H9 (cell line): ENCODE measurements around the gene CMTM8. TPM values are rescaled to one million over a fixed set of nuclear protein-coding genes. Genes with fewer than 3 reads are reported as not detected.

ENCODE experiments used
- DNase-seq: peaks from one replicate; pipeline ENCODE4 v3.0.0-alpha.2; 2017
- H2AFZ ChIP-seq: one replicate; pipeline ENCODE4 v1.6.1; 2013; ENCODE audit warnings: mild to moderate bottlenecking, low read length, control low read depth, moderate library complexity
- H2AK5ac ChIP-seq: 2 replicates; pipeline ENCODE4 v1.6.1; 2013; ENCODE audit warnings: low read length, control low read depth, mixed read lengths; ENCODE audit not compliant: insufficient read length
- H2BK120ac ChIP-seq: one replicate; pipeline ENCODE4 v1.6.1; 2013; ENCODE audit warnings: low read depth, mild to moderate bottlenecking, low read length, control low read depth, inconsistent platforms; ENCODE audit not compliant: poor library complexity, severe bottlenecking
- H2BK12ac ChIP-seq: 2 replicates; pipeline ENCODE4 v1.6.1; 2013; ENCODE audit warnings: low read length, control low read depth, mixed read lengths, low read depth; ENCODE audit not compliant: insufficient read length
- H2BK15ac ChIP-seq: 2 replicates; pipeline ENCODE4 v1.6.1; 2013; ENCODE audit warnings: low read depth, low read length, control low read depth
- H2BK20ac ChIP-seq: one replicate; pipeline ENCODE4 v1.6.1; 2013; ENCODE audit warnings: low read depth, mild to moderate bottlenecking, low read length, control low read depth, inconsistent platforms; ENCODE audit not compliant: poor library complexity, severe bottlenecking
- H2BK5ac ChIP-seq: 2 replicates; pipeline ENCODE4 v1.6.1; 2013; ENCODE audit warnings: low read length, control low read depth, mixed read lengths; ENCODE audit not compliant: insufficient read length
- H3K14ac ChIP-seq: 2 replicates; pipeline ENCODE4 v1.6.1; 2013; ENCODE audit warnings: low read length, control low read depth; ENCODE audit not compliant: insufficient read depth
- H3K18ac ChIP-seq: 2 replicates; pipeline ENCODE4 v1.6.1; 2013; ENCODE audit warnings: low read depth, mild to moderate bottlenecking, mixed read lengths, low read length, control low read depth; ENCODE audit not compliant: insufficient read length
- H3K23ac ChIP-seq: 2 replicates; pipeline ENCODE4 v1.6.1; 2013; ENCODE audit warnings: low read length, control low read depth, mixed read lengths, low read depth; ENCODE audit not compliant: insufficient read length
- H3K23me2 ChIP-seq: 2 replicates; pipeline ENCODE4 v1.6.1; 2013; ENCODE audit warnings: low read depth, mild to moderate bottlenecking, mixed read lengths, low read length, control low read depth; ENCODE audit not compliant: insufficient read length, poor library complexity, severe bottlenecking
- H3K27ac ChIP-seq: 2 replicates; pipeline ENCODE4 v1.5.1; 2013; ENCODE audit warnings: low read length, control low read depth, mixed read lengths, low read depth; ENCODE audit not compliant: insufficient read length
- H3K27me3 ChIP-seq: 2 replicates; pipeline ENCODE4 v1.6.1; 2013; ENCODE audit warnings: low read length, control low read depth, inconsistent platforms; ENCODE audit not compliant: insufficient read depth
- H3K4ac ChIP-seq: 2 replicates; pipeline ENCODE4 v1.6.1; 2013; ENCODE audit warnings: low read depth, mild to moderate bottlenecking, control low read depth, inconsistent platforms, low read length, moderate library complexity
- H3K4me1 ChIP-seq: 2 replicates; pipeline ENCODE4 v1.6.1; 2013; ENCODE audit warnings: low read length, control low read depth, inconsistent platforms; ENCODE audit not compliant: insufficient read depth
- H3K4me2 ChIP-seq: 2 replicates; pipeline ENCODE4 v1.6.1; 2013; ENCODE audit warnings: low read length, control low read depth, mixed read lengths; ENCODE audit not compliant: insufficient read length, insufficient read depth
- H3K56ac ChIP-seq: 2 replicates; pipeline ENCODE4 v1.6.1; 2013; ENCODE audit warnings: low read depth, mild to moderate bottlenecking, mixed read lengths, low read length, control low read depth; ENCODE audit not compliant: insufficient read length
- H3K79me1 ChIP-seq: 2 replicates; pipeline ENCODE4 v1.6.1; 2013; ENCODE audit warnings: low read depth, mild to moderate bottlenecking, moderate library complexity, low read length, control low read depth, inconsistent platforms; ENCODE audit not compliant: insufficient read depth, poor library complexity, severe bottlenecking
- H3K79me2 ChIP-seq: 2 replicates; pipeline ENCODE4 v1.6.1; 2013; ENCODE audit warnings: low read length, control low read depth, inconsistent platforms; ENCODE audit not compliant: insufficient read depth
- H3K9ac ChIP-seq: 2 replicates; pipeline ENCODE4 v1.6.1; 2013; ENCODE audit warnings: low read length, control low read depth, mixed read lengths; ENCODE audit not compliant: insufficient read length; ENCODE audit errors: extremely low read depth
- H3K9me3 ChIP-seq: one replicate; pipeline ENCODE4 v1.6.1; 2013; ENCODE audit warnings: low read depth, low read length, inconsistent platforms; ENCODE audit not compliant: control insufficient read depth
- H3T11ph ChIP-seq: one replicate; pipeline ENCODE4 v1.6.1; 2013; ENCODE audit warnings: mild to moderate bottlenecking, low read length, control low read depth, inconsistent platforms
- H4K20me1 ChIP-seq: one replicate; pipeline ENCODE4 v1.6.1; 2013; ENCODE audit not compliant: control insufficient read depth, insufficient read length, insufficient read depth
- H4K5ac ChIP-seq: 2 replicates; pipeline ENCODE4 v1.6.1; 2013; ENCODE audit warnings: low read depth, mild to moderate bottlenecking, mixed read lengths, low read length, control low read depth; ENCODE audit not compliant: insufficient read length
- H4K8ac ChIP-seq: replicated peaks from 2 replicates; pipeline ENCODE4 v1.6.1; 2013; ENCODE audit warnings: low read length, control low read depth, mixed read lengths, low read depth; ENCODE audit not compliant: insufficient read length
- H4K91ac ChIP-seq: 2 replicates; pipeline ENCODE4 v1.6.1; 2013; ENCODE audit warnings: low read depth, mild to moderate bottlenecking, moderate library complexity, mixed read lengths, low read length, control low read depth; ENCODE audit not compliant: insufficient read length
- H3K27ac Mint-ChIP-seq, 3 experiments: 2 replicates in 2 of 3; 3 replicates in 1 of 3; pipeline ENCODE4 v1.8.0; 2020 to 2021; ENCODE audit warnings: mixed read lengths in 3 of 3, mild to moderate bottlenecking in 1 of 3, moderate library complexity in 1 of 3
- H3K27me3 Mint-ChIP-seq: 2 replicates; pipeline ENCODE4 v1.8.0; 2021; ENCODE audit warnings: low read depth, mild to moderate bottlenecking, moderate library complexity, mixed read lengths
- H3K36me3 Mint-ChIP-seq, 3 experiments: 2 replicates in 2 of 3; 3 replicates in 1 of 3; pipeline ENCODE4 v1.8.0; 2020 to 2021; ENCODE audit warnings: low read depth in 3 of 3, mixed read lengths in 3 of 3; ENCODE audit not compliant: insufficient read depth in 1 of 3
- H3K4me1 Mint-ChIP-seq, 2 experiments: 2 replicates each; pipeline ENCODE4 v1.8.0; 2020; ENCODE audit warnings: mixed read lengths in 2 of 2
- H3K4me3 Mint-ChIP-seq, 2 experiments: 2 replicates in 1 of 2; 3 replicates in 1 of 2; pipeline ENCODE4 v1.8.0; 2020 to 2021; ENCODE audit warnings: mild to moderate bottlenecking in 2 of 2, mixed read lengths in 2 of 2, moderate library complexity in 1 of 2
- H3K9me3 Mint-ChIP-seq, 2 experiments: 2 replicates in 1 of 2; 3 replicates in 1 of 2; pipeline ENCODE4 v1.8.0; 2020; ENCODE audit warnings: mild to moderate bottlenecking in 2 of 2, mixed read lengths in 2 of 2, moderate library complexity in 1 of 2
- WGBS: extraction: QIAGEN DNeasy Blood & Tissue Kit; methylation state at CpG from one replicate; pipeline ENCODE4 v1.1.7; 2013; ENCODE audit warnings: missing lambda C conversion rate, low lambda C conversion rate, mixed read lengths; ENCODE audit not compliant: insufficient read length; ENCODE audit errors: extremely low coverage; 5-methylcytosine and 5-hydroxymethylcytosine counted together
- total RNA-seq: library from RNA; stranded (reverse); gene quantifications from 2 replicates; pipeline ENCODE4 v1.2.1, GENCODE V29; 2021
- TF ChIP-seq, protein P1 (sequence below): fragments of 200-600 bp; sonication (generic); conservative IDR thresholded peaks from 3 replicates; pipeline ENCODE4 v1.8.0; 2021; ENCODE audit warnings: antibody characterized with exemption, mild to moderate bottlenecking

The CMTM8 gene
- total RNA-seq, 1 experiment from 2014 or later: 4.0 TPM

DNA sequence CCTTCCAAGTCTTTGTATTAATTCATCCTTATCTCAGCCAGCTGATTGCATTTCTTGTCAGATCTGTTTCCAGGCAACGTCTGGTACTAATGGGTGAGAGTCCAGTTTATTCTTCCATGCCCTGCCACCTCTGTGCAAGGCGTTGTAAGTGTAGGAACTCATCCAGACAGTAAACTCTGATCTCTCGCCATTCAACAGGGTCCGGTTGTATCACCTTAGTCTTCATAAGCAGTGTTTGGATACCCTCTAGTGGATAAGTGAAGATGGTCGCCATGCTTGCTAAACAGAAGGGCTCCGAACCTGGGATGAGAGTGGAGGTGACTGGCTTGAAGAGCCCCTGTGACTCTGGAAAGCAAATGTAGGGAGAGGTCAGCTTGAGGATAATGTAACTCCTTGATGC, 101.6 kb downstream of the CMTM8 start:
- Histone ChIP-seq H3K23ac (no peak overlapping the region), H3K56ac (no peak overlapping the region), H2BK12ac (no peak overlapping the region), H3K4me1 (no peaks in the 10 kb centered on the region), H4K5ac (no peak overlapping the region), H4K91ac (no peak overlapping the region), H4K8ac (no peak overlapping the region), H3K4me2 (no peak overlapping the region), H2AFZ (no peak overlapping the region), H3K9me3 (no peaks in the 10 kb centered on the region), H3K14ac (no peak overlapping the region), H3K9ac (no peak overlapping the region), H2BK5ac (no peak overlapping the region), H2BK20ac (no peak overlapping the region), H3K23me2 (no peaks in the 10 kb centered on the region), H3K27me3 (no peaks in the 10 kb centered on the region), H3T11ph (no peak overlapping the region), H3K18ac (no peak overlapping the region), H2AK5ac (no peak overlapping the region), H2BK15ac (no peak overlapping the region), H3K4ac (no peak overlapping the region), H3K27ac (no peak overlapping the region), H2BK120ac (no peak overlapping the region), H3K79me1 (no peaks in the 10 kb centered on the region), H4K20me1 (no peaks in the 10 kb centered on the region), H3K79me2 (no peaks in the 10 kb centered on the region)
- Mint-ChIP-seq H3K4me3 (no peak overlapping the region), H3K27me3 (no peaks in the 10 kb centered on the region; the same call in 1 of the 2 replicates), H3K9me3 (no peaks in the 10 kb centered on the region), H3K36me3 (no peaks in the 10 kb centered on the region), H3K27ac (no peak overlapping the region), H3K4me1 (peaks cover 15 to 24% of the 10 kb centered on the region in 2 experiments)
- no peak for DNase-seq
- TF ChIP-seq, protein P1, sequence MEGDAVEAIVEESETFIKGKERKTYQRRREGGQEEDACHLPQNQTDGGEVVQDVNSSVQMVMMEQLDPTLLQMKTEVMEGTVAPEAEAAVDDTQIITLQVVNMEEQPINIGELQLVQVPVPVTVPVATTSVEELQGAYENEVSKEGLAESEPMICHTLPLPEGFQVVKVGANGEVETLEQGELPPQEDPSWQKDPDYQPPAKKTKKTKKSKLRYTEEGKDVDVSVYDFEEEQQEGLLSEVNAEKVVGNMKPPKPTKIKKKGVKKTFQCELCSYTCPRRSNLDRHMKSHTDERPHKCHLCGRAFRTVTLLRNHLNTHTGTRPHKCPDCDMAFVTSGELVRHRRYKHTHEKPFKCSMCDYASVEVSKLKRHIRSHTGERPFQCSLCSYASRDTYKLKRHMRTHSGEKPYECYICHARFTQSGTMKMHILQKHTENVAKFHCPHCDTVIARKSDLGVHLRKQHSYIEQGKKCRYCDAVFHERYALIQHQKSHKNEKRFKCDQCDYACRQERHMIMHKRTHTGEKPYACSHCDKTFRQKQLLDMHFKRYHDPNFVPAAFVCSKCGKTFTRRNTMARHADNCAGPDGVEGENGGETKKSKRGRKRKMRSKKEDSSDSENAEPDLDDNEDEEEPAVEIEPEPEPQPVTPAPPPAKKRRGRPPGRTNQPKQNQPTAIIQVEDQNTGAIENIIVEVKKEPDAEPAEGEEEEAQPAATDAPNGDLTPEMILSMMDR: peak; percentile 74
- WGBS: no CpG with 5 or more reads among the region's 6 CpGs
